K562 (cell line): ENCODE data around the gene LAPTM5. TPM values are rescaled to one million over a fixed set of nuclear protein-coding genes. Genes with fewer than 3 reads are reported as not detected.

ENCODE experiments used
- ATAC-seq: fragments of 200-7000 bp; cut with Tn5 transposase; 3 replicates; pipeline ENCODE4 v1.9.1; 2020; ENCODE audit warnings: moderate library complexity
- BruUV-seq: library from RNA; stranded (reverse); fragments of 400-500 nt; replicated peaks from 2 replicates; lab custom pipeline; 2021; lab: Mats Ljungman, UMichigan
- CTCF ChIA-PET: fragments of 300-600 bp; formaldehyde crosslinking; extraction: SDS; loops from one replicate; lab custom pipeline; 2021; ENCODE audit warnings: low intra/inter-chr PET ratio; lab: Yijun Ruan, JAX
- POLR2A ChIA-PET: fragments of 300-600, 350-650 bp; sonication (Branson Sonifier 250); formaldehyde crosslinking; extraction: SDS; loops from one replicate; lab custom pipeline; 2021; ENCODE audit warnings: antibody characterized with exemption, inconsistent platforms; lab: Yijun Ruan, JAX
- DNase-seq, 4 experiments: peaks; one replicate each; pipeline versions ENCODE4 v3.0.0 to v3.0.0-alpha.2; 2011 to 2018; ENCODE audit warnings: low spot score in 3 of 4, mixed read lengths in 3 of 4; ENCODE audit errors: extremely low read depth in 1 of 4
- FAIRE-seq: peaks from 2 replicates; lab custom pipeline; 2011; peaks lifted over from hg19 to GRCh38; lab: Jason Lieb, UNC
- H2AFZ ChIP-seq: 2 replicates; pipeline ENCODE4 v1.6.0; 2011; ENCODE audit warnings: low read depth, low read length, control low read depth, inconsistent platforms
- H3K27ac ChIP-seq: fragments of 200-600 bp; 3 replicates; pipeline ENCODE4 v1.8.0; 2011; ENCODE audit warnings: low read depth, mild to moderate bottlenecking, control low read depth, inconsistent platforms, low read length, moderate library complexity, mixed read lengths; ENCODE audit errors: extremely low read depth
- H3K27me3 ChIP-seq, 2 experiments: fragments of 300-600 bp in 1 of 2; 2 replicates in 1 of 2; 3 replicates in 1 of 2; pipeline versions ENCODE4 v1.6.0 to v1.8.0; 2011; ENCODE audit warnings: inconsistent platforms in 2 of 2, low read length in 2 of 2, mild to moderate bottlenecking in 1 of 2, mixed read lengths in 1 of 2, moderate library complexity in 1 of 2; ENCODE audit not compliant: control insufficient read depth in 2 of 2, insufficient read depth in 2 of 2
- H3K36me3 ChIP-seq: fragments of 300-600 bp; 3 replicates; pipeline ENCODE4 v1.8.0; 2011; ENCODE audit warnings: mild to moderate bottlenecking, low read length, inconsistent platforms; ENCODE audit not compliant: control insufficient read depth, insufficient read depth
- H3K4me1 ChIP-seq, 2 experiments: fragments of 200-600 bp in 1 of 2; replicated peaks in 1 of 2; 2 replicates in 1 of 2; 3 replicates in 1 of 2; pipeline versions ENCODE4 v1.5.1 to v1.8.0; 2011; ENCODE audit warnings: inconsistent platforms in 2 of 2, low read length in 2 of 2, mild to moderate bottlenecking in 1 of 2, mixed read lengths in 1 of 2, moderate library complexity in 1 of 2; ENCODE audit not compliant: control insufficient read depth in 2 of 2, insufficient read depth in 2 of 2
- H3K4me2 ChIP-seq: 2 replicates; pipeline ENCODE4 v1.6.1; 2011; ENCODE audit warnings: low read length, control low read depth, inconsistent platforms, mixed read lengths; ENCODE audit not compliant: insufficient read depth
- H3K4me3 ChIP-seq: fragments of 200-600 bp; sonication (generic), shearing (Covaris generic); 2 replicates; pipeline ENCODE4 v1.5.1; 2016; ENCODE audit warnings: control low read depth, inconsistent platforms
- H3K79me2 ChIP-seq: fragments of 200-600 bp; 3 replicates; pipeline ENCODE4 v1.8.0; 2011; ENCODE audit warnings: low read length, inconsistent platforms; ENCODE audit not compliant: control insufficient read depth, insufficient read depth
- H3K9ac ChIP-seq, 2 experiments: 2 replicates each; pipeline versions ENCODE4 v1.6.0 to v1.6.1; 2011; ENCODE audit warnings: low read depth in 2 of 2, low read length in 2 of 2, control low read depth in 1 of 2, inconsistent platforms in 1 of 2, mild to moderate bottlenecking in 1 of 2, mixed read lengths in 1 of 2; ENCODE audit not compliant: insufficient read depth in 1 of 2
- H3K9me1 ChIP-seq: one replicate; pipeline ENCODE4 v1.6.0; 2011; ENCODE audit warnings: inconsistent platforms, mild to moderate bottlenecking, low read length, moderate library complexity; ENCODE audit not compliant: control insufficient read depth, insufficient read depth
- H3K9me3 ChIP-seq: replicated peaks from 2 replicates; pipeline ENCODE4 v1.5.1; 2011; ENCODE audit warnings: low read depth, low read length, inconsistent platforms; ENCODE audit not compliant: control insufficient read depth, insufficient read depth
- H4K20me1 ChIP-seq: replicated peaks from 2 replicates; pipeline ENCODE4 v1.6.1; 2011; ENCODE audit warnings: low read length, inconsistent platforms, mixed read lengths; ENCODE audit not compliant: control insufficient read depth, insufficient read depth
- ARID3A ChIP-seq: IDR thresholded peaks from 2 replicates; pipeline ENCODE4 v1.6.1; 2012; ENCODE audit warnings: low read depth, low read length, improper control_type of control experiment, borderline replicate concordance
- FOXP4 ChIP-seq: sonication (generic); formaldehyde crosslinking; IDR thresholded peaks from 2 replicates; pipeline ENCODE4 v1.8.0; 2022; ENCODE audit warnings: mild to moderate bottlenecking, missing genetic modification reagents, borderline replicate concordance
- KDM1A ChIP-seq, 2 experiments: fragments of 450-650 bp; IDR thresholded peaks; 2 replicates each; pipeline ENCODE4 v1.6.1; 2016; ENCODE audit warnings: mild to moderate bottlenecking in 2 of 2
- POLR3A ChIP-seq: IDR thresholded peaks from 2 replicates; pipeline ENCODE4 v1.6.1; 2011; ENCODE audit warnings: borderline replicate concordance, mild to moderate bottlenecking, moderate library complexity; ENCODE audit not compliant: insufficient read length, insufficient read depth; ENCODE audit errors: extremely low read depth
- RBM34 ChIP-seq: fragments of 200-400 bp; formaldehyde crosslinking; IDR thresholded peaks from 2 replicates; pipeline ENCODE4 v1.6.1; 2018; ENCODE audit warnings: low read length, borderline replicate concordance; ENCODE audit not compliant: insufficient read depth
- TOE1 ChIP-seq, 2 experiments: fragments of 450-650 bp in 1 of 2; sonication (generic) in 1 of 2; formaldehyde crosslinking in 1 of 2; IDR thresholded peaks; 2 replicates each; pipeline versions ENCODE4 v1.7.1 to v1.8.0; 2016 to 2022; ENCODE audit warnings: borderline replicate concordance in 2 of 2, mild to moderate bottlenecking in 2 of 2, antibody characterized with exemption in 1 of 2, inconsistent platforms in 1 of 2, low read depth in 1 of 2, missing genetic modification reagents in 1 of 2, moderate library complexity in 1 of 2
- VEZF1 ChIP-seq: fragments of 200-800 bp; sonication (Bioruptor generic); IDR thresholded peaks from 2 replicates; pipeline ENCODE4 v1.6.1; 2017; ENCODE audit warnings: missing genetic modification characterization, missing compliant biosample characterization
- ZFX ChIP-seq: sonication (generic); formaldehyde crosslinking; IDR thresholded peaks from 2 replicates; pipeline ENCODE4 v1.8.0; 2022; ENCODE audit warnings: mild to moderate bottlenecking, missing genetic modification reagents, moderate library complexity
- ZNF121 ChIP-seq: sonication (generic); formaldehyde crosslinking; conservative IDR thresholded peaks from 2 replicates; pipeline ENCODE4 v1.8.0; 2022; ENCODE audit warnings: missing genetic modification reagents
- ZNF395 ChIP-seq: fragments of 200-800 bp; sonication (Bioruptor generic); IDR thresholded peaks from 2 replicates; pipeline ENCODE4 v1.6.1; 2017; ENCODE audit warnings: missing genetic modification characterization, missing compliant biosample characterization
- ZNF551 ChIP-seq: fragments of 250-450 bp; sonication (Bioruptor Pico); IDR thresholded peaks from 2 replicates; pipeline ENCODE4 v1.5.0; 2021; ENCODE audit warnings: mild to moderate bottlenecking, moderate library complexity
- WGBS: fragments of 100-300 bp; shearing (Covaris generic); methylation state at CpG from one replicate; pipeline ENCODE4 v1.1.6; 2016; ENCODE audit warnings: low coverage, mixed read lengths; ENCODE audit not compliant: insufficient coverage; ENCODE audit errors: missing lambda C conversion rate; 5-methylcytosine and 5-hydroxymethylcytosine counted together
- in situ Hi-C: fragments of 300-500 bp; cut with MboI; formaldehyde crosslinking; loops from 4 replicates; pipeline ENCODE4 v1.15.0; 2018; ENCODE audit warnings: inconsistent platforms, mixed read lengths
- intact Hi-C: fragments of 100-400 bp; cut with micrococcal nuclease; formaldehyde crosslinking; loops from 2 replicates; pipeline ENCODE4 v1.14.2; 2022
- polyA plus RNA-seq, 8 experiments: library from polyadenylated mRNA; depleted of rRNA in 4 of 8; stranded (reverse) in 5 of 8; unstranded in 3 of 8; fragments of >200 nt; fragmentation: Nextera tagmentation in 2 of 8; fragmentation: Illumina TruSeq in 1 of 8; extraction: Ambion mirVana in 2 of 8; extraction: Trizol in 1 of 8; gene quantifications; 2 replicates each; pipeline versions ENCODE4 v1.2.1 to v1.2.3, GENCODE V29; 2011 to 2014; ENCODE audit warnings: inconsistent platforms in 1 of 8, missing spikeins in 1 of 8
- total RNA-seq, 7 experiments: library from RNA; depleted of rRNA in 6 of 7; stranded (reverse); fragments of >200 nt in 6 of 7; fragmentation: Illumina TruSeq in 2 of 7; extraction: Trizol in 2 of 7; gene quantifications; 2 replicates each; pipeline versions ENCODE4 v1.2.1 to v1.2.3, GENCODE V29; 2011 to 2021; ENCODE audit warnings: low replicate concordance in 1 of 7

LAPTM5 gene
- total and polyA plus RNA-seq, 9 of the 15 experiments (the other 6 are each of a cell fraction or from before 2014, with no cell fraction given): 2.4 to 47.3 (median 20.3) TPM

GRCh38 chr1:30740251-30741238, 17.0 kb downstream of the LAPTM5 start:
- DNase-seq (no peak), FAIRE-seq (no peak), ATAC-seq (no peak)
- ChIA-PET CTCF (no interaction called here), POLR2A (interaction anchor here (0.6 to 1.3 kb wide), 8 partner anchors 10 to 178 kb away, joined by 3 to 7 read pairs (median 4); no protein-coding TSS in a partner anchor)
- Histone ChIP-seq H3K36me3 (no peaks in the 10 kb centered on the region; the same call in 2 of the 3 replicates), H4K20me1 (no peaks in the 10 kb centered on the region), H2AFZ (peak overlapping the region; percentile 25), H3K9me3 (peaks cover 9% of the 10 kb centered on the region), H3K4me2 (no peak overlapping the region), H3K79me2 (no peaks in the 10 kb centered on the region), H3K9ac (peak overlapping the region in 1 of 2 experiments; percentile 31; a peak in 2 of 4 replicates), H3K27ac (peak overlapping the region; percentile 46; the same call in 1 of the 3 replicates), H3K9me1 (no peaks in the 10 kb centered on the region), H3K4me1 (peaks cover 32 to 50% of the 10 kb centered on the region in 2 experiments), H3K27me3 (no peaks in the 10 kb centered on the region), H3K4me3 (no peak overlapping the region)
- intact Hi-C loops (no loop called here), in situ Hi-C loops (no loop called here)
- WGBS: 47% methylated on average over 12 of the region's 15 CpGs
- BruUV-seq: no TSS peak
- 0 out of 2 replicates have a peak, but pooled peaks have one; percentile 4 for TF ChIP-seq ZNF121 (CRISPR knock-in tag)
- peak in 1 of 2 experiments; percentile 50; a peak in 1 of 4 replicates for TF ChIP-seq KDM1A (IDR thresholded peaks at IDR 0.05)
- peak; percentile 41; the same call in 1 of the 2 replicates for TF ChIP-seq FOXP4 (CRISPR knock-in tag)
- TF ChIP-seq TOE1 (IDR thresholded peaks at IDR 0.05; ENCODE audit: borderline replicate concordance): no peak
- no peak for TF ChIP-seq TOE1 (CRISPR knock-in tag; IDR thresholded peaks at IDR 0.05; ENCODE audit: borderline replicate concordance, low read depth)
- no peak for TF ChIP-seq POLR3A
- TF ChIP-seq VEZF1 (CRISPR knock-in tag): peak; percentile 23; the same call in 1 of the 2 replicates
- no peak for TF ChIP-seq RBM34
- TF ChIP-seq ZFX: peak; percentile 18; the same call in 1 of the 2 replicates
- no peak for TF ChIP-seq ARID3A
- TF ChIP-seq ZNF395 (CRISPR knock-in tag): peak; percentile 35; the same call in 1 of the 2 replicates
- TF ChIP-seq ZNF551 (CRISPR knock-in tag): no peak
